NCI-H748 (cell line): ENCODE data around the gene FAM89B.
A peak's percentile ranks its signal among the peaks of the same experiment; 100 is the strongest.

Source experiments
- DNase-seq: peaks from one replicate; lab custom pipeline; 2025; ENCODE audit not compliant: unreplicated experiment; lab: John Stamatoyannopoulos, UW

The FAM89B gene

DNA sequence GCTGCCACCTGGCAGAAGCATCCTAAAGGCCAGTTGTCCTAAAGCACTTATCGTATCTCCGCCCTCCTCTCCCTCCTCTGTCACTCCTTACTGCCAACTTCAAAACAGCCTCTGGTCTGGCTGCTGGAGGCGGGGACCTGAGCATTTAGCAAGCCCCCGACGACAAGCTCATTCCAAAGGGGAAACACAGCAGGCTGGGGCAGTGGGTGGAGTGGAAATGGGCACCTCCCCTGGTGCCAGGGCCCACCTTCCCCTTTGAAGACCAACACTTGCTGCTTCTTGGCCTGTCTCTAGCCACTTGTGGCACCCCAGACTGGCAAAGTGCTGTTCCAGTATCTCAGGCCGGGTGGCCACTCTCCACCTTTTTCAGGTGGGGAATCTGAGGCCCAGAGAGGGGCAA lies 38.1 kb downstream of the FAM89B start:
- DNase-seq: no peak

DNA sequence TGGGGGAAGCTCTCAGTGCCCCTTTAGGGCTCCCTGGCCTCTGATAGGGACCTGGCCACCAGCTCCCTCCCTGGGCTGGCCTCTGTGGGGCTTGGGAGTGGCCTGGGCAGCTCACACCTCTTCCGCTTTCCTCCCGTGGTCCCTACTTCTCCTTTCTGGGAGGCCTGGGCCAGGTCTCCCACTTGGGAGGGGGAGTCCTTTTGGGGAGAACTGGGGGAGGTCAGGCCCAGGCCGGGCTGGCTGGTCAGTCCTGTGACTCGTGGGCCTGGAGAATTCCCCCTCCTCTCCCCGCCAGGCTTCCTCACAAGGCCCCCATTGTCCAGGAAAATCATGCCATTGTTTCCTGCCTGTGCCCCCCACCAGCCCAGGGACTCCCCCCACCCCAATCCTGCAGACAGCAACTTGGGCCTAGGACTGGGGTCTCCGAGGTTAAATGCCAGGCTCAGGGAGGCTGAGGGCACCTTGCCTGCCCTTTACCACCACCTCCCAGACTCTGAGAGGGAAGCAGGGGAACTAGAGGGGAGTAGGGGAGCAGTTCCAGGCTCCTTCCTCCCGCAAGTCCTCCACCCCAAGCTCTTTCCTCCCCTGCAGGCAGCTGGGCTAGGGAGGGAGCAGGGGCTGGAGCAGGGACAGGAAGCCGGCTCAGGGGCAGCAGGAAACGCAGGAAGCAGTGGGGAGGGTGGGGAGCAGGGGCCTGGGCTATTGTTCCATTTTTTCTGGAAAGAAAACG lies 38.9 kb downstream of the FAM89B start:
- no peak for DNase-seq

DNA sequence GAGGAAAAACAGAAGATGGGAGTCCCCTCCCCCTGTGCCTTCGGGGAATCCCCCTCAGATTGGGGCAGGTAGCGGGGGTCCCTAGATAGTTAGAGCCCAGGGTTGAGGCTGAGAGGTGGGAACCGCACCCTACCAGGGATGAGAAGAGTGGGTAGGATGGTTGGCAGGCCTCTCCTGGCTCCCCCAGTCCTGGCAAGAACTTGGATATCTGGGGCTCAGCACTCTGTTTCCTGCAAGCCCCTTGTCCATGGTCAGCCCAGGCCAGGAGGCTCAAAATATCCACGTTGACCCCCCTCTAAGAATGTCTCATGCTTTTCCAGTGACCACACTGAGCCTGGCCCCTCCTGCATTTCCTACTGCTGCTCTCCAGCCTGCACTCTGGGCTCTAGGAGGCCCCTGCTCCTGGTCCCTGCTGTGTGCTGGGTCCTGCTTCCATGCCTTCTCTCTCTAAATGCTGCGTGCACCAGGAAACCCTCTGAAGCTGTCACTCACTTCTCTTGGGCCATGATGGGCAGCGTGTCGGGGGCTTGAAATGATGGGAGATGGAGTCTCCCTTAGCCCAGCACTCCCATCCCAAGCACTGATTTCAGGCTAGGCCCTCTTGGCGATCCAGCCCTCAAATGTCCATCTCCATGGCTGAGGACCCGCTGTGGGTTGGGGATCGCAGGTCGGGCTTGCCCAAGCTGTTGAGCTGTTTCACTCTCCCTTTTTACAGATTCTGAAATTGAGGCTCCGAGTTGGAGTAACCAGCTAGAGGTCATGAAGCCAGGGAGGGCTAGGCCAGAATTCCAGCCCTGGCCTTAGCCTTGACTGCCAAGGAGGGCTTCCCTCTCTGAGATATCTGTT lies 39.6 kb downstream of the FAM89B start:
- DNase-seq: no peak

DNA sequence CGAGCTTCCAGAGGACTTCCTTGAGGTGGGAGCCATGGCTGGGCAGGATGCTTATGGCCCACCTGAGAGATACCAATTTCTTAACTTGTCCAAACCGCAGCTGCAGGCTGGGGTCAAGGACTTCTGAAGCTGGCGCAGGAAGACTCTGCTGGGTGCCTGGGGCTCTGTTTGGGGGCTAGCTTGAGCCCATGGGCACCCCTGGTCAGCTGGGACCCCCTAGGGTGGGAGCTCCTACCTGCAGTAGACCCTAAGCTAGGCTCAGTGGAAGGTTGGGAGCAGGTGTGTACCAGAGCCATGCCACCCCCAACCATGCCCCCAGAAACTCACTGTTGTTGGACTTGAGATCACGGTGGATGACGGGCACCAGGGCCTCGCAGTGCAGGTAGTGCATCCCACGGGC lies 40.4 kb downstream of the FAM89B start:
- no peak for DNase-seq

DNA sequence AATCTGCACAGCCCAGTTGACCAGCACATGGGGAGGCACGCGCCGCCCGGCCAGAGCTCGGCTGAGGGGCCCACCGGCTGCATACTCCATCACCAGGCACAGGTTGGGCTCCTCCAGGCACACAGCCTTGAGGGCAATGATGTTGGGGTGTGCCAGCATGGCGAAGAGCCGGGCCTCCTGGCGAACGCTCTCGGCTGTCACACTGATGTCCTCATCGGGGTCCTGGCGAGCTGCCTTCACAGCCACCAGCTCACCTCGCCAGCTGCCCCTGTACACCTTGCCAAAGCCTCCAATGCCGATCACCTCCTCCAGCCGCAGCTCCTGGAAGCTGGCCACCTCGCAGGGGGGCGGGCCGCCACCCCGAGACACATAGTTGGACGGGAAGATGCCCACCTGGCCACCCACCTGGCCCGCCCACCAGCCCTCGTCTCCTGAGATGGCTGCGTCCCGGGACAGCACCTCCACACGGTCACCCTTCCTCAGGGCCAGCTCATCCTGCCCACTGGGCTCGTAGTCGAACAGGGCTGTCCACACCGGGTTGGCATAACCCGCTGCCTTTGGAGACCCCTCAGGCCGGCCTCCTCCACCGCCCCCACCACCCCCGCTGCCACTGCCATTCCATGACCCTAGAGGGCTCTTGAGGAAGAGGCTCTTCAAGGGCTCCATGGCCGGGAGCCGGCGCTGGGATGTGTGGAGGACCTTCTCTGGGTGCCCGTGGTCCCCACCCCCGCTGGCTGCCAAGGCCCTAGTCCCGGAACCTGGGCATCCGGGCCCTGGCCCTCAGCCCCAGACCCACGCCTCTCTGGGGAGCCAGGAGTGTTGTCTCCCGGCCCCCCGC lies 41.0 kb downstream of the FAM89B start:
- no peak for DNase-seq

DNA sequence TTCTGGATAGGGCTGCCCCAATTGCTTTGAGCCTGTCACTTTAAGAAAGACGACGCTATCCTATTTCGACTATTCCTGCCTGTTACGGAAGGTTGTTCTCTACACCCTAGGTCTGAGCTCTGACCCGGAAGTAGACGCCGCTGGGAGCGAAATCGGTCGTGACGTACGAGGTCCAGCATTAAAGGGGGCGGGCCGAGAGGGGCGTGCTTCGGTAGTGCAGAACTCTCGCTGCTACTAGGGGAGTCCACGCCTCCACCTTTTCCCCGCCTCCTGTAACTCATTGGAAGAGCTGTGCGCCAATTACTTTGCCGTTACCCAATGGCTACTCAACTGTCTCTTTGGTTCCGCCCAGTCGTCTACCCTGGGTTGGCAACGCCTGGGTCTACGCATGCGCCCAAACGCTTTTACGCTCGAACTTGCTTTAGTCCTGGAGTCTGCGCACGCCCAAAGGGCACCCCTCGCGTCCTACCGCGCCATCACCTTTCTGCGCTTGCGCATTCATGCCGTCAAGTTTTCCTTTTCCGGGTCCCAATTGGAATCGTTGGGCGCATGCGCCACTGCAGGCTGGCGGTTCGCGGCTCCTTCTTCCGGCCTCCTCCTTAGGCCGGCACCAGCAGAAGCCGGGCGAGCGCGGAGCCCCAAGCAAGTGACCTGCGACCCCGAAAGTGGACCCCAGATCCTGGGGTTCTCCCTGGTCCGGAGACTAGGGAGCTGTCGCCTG lies 43.1 kb downstream of the FAM89B start, which contains the start of gene PCNX3:
Gene PCNX3 (plus strand): TSS at position 548 of the 721 bp plus-strand sequence. CDS start 536 bp downstream, outside the sequence.
- DNase-seq: peak; percentile 100

DNA sequence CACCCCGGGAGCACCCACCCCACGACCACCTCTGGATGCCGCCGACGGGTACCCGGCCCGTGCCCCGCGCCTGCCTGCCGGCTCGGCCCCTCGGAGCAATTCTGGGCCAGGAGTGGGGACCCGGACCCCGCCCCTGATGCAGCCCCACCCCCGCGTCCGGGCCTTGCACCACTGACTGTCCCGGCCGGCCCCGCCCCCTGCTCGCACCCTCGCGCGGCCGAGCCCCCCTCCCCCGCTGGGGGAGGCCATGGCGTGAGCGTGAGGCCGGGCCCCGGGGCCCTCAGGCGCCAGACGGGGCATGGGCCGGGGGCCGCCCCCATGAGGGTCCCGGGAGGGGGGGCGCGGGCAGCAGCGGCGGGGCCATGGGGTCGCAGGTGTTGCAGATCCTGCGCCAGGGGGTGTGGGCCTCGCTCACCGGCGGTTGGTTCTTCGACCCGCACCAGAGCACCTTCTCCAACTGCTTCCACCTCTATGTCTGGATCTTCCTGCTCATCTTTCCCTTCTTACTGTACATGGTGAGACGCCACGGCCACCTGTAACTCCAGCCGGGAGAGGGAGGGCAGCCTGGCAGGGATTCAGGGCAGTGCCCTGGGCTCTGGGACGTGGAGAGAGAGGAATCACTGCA lies 43.7 kb downstream of the FAM89B start:
- DNase-seq: peak; percentile 54

DNA sequence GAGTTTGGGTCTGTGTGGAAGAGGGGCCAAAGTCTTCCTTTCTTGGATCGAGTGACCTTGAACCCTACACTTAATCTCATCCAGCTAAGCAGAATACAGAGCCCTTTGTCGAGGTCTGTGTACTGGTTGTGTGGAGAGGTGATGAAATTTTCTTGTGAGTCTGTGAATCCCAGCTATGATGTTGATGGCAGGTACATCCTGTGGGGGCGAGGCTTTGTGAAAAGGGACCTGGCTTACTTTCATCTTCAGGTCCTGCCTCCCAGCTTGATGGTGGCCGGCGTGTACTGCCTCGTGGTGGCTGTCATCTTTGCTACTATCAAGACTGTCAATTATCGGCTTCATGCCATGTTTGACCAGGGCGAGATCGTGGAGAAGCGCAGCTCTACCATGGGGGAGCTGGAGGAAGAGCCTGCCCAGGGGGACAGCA lies 44.2 kb downstream of the FAM89B start:
- DNase-seq: no peak

DNA sequence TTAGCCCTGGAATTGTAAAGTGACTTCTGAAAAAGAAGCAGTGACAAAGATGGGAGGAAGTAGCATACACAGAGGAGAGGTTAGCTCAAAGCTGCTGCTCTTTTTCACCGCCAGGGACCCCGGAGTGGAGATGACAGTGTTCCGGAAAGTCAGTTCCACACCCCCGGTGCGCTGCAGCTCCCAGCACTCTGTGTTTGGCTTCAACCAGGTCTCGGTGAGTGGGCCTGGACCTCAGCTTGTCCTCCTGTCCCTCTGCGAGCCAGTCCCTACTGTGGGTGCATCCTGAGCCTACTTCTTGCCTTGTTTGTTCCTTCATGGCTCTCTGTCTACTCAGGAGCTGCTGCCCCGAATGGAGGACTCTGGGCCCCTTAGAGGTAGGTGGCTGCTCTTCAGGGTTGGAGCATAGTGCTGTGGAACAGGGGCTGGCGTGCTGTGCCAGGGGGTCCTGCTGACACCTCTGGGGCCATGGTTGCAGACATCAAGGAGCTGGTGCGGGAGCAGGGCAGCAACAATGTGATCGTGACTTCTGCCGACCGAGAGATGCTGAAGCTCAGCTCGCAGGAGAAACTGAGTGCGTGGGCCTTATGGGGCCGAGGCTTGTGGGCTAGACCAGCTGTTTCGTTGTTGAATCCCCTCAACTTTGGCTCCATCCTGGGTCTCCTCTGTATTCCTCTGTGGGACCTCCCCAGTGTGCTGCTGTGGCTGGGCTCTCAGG lies 45.0 kb downstream of the FAM89B start:
- DNase-seq: no peak

DNA sequence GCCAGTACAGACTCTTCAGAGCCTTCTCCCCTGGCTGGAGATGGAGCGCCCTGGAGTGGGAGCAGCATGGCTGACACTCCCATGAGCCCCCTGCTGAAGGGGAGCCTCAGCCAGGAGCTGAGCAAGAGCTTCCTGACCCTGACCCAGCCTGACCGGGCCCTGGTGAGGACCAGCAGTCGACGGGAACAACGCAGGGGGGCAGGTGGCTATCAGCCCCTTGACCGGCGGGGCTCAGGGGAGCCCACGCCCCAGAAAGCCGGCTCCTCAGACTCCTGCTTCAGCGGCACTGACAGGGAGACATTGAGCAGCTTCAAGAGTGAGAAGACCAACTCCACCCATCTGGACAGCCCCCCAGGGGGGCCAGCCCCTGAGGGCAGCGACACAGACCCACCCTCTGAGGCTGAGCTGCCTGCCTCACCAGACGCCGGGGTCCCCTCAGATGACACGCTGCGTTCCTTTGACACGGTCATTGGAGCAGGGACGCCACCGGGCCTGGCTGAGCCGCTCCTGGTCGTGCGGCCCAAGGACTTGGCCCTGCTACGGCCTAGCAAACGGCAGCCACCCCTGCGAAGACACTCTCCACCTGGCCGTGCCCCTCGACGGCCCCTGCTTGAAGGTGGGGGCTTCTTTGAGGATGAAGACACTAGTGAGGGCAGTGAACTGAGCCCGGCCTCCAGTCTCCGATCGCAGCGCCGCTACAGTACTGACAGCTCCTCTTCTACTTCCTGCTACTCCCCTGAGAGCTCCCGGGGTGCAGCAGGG lies 45.8 kb downstream of the FAM89B start:
- no peak for DNase-seq

DNA sequence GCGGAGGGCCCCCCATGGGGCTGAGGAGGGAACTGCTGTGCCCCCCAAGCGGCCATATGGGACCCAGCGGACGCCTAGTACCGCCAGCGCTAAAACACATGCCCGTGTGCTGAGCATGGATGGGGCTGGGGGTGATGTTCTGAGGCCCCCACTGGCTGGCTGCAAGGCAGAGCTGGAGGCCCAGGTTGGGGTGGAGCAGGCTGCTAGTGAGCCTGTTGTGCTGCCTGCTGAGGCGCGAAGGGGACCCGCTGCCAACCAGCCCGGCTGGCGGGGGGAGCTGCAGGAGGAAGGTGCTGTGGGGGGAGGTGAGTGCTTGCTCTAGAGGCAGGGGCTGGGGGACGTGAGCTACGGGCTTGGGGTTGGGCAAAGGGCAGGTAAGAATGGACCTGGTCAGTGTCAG lies 46.4 kb downstream of the FAM89B start:
- no peak for DNase-seq

DNA sequence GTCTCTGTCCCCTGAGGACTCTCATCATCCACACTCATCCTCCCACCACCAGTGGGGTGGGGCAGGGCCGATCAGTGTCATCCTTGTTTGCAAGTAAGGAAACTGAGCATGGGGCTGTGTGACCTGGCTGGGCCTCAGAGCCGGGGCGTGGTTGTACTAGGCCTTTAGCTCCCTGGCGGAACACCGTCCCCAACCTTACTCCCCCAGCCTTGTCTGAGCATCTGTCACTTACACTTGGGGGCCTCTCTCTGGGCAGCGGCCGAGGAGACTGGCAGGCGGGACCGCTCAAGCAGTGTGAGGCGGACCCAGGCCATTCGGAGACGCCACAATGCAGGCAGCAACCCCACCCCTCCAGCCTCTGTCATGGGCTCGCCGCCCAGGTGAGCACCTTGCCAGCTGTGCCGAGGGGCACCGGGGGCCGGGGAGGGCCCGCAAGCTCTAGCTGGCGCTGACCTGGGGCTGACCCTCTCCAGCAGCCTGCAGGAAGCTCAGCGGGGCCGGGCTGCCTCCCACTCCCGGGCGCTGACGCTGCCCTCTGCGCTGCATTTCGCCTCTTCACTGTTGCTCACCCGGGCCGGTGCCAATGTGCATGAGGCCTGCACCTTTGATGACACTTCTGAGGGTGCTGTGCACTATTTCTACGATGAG lies 47.1 kb downstream of the FAM89B start:
- no peak for DNase-seq

DNA sequence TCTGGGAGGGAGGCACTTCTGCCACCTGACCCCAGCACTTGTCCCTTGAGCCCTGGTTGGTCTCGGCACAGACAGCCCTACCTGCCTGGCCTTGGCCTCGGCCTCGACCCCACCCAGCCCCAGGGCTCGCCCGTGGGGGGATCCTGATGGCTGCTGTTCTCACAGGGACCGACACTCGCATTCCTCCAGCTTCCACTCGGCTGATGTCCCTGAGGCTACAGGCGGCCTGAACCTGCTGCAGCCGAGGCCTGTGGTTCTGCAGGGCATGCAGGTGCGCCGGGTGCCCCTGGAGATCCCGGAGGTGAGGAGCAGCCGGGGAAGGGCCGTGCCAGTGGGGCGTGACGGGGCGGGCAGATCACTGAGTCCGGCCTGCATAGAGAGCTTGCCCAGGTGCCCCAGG lies 48.3 kb downstream of the FAM89B start:
- DNase-seq: no peak

DNA sequence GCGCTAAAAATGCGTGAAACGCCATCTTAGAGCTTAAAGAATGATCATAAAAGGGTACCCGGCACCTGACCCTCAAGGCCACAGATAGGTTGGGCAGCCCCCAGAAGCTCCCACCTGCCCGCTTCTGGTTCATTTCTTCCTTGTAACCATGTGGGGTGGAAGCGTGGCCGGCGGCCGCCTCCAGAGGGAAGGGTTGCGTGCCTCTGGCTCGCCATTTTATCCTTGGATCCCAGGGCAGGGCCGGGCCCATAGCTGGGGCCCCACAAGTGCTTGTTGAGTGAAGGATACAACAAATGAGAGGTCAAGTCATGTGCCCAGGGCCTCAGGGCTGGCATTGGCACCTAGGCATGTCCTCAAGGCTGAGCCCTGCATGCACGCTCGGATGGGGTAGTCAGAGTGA lies 49.1 kb downstream of the FAM89B start:
- DNase-seq: no peak

DNA sequence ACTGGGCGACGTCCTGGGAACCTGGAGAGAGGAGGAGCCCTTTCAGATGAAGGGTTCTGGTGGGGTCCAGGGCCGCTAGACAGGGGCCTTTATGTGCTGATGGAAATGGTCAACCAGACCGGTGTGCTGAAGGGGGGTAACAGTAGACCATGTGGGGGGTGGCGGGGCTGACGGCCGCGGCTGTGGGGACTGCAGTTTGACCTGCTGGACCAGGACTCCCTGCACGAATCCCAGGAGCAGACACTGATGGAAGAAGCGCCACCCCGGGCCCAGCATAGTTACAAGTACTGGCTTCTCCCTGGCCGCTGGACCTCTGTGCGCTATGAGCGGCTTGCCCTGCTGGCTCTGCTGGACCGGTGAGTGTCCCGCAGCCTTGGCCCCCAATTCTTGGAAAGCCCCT lies 49.7 kb downstream of the FAM89B start:
- no peak for DNase-seq

DNA sequence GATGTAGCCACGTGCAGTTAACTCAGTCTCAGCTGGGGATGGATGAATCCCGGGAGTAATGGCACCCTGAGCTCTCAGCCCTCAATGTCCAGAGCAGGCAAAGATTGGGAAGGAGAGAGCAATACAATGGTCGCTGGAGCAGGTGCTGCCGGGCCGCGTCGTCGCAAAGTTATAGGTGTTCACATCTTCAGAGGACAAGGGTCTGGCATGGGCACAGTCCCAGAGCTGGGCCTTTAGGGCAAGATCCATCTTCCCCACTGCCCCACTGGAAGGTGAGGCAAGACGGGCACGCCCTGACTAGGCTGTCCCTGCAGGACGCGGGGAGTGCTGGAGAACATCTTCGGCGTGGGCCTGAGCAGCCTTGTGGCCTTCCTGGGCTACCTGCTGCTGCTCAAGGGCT lies 50.8 kb downstream of the FAM89B start:
- no peak for DNase-seq
